Karpas-422 (cell line): ENCODE measurements around the gene UBFD1. TPM values are rescaled to one million over a fixed set of nuclear protein-coding genes. Genes with fewer than 3 reads are reported as not detected.
"Not testable (repeated sequence)": the region's sequence is repeated elsewhere in the genome, so short reads cannot be mapped to it uniquely, and the experiment has no call there.

Experiments
- DNase-seq: peaks from one replicate; pipeline ENCODE4 v3.0.0-alpha.2; 2015
- H2AFZ ChIP-seq: fragments of 200-600 bp; sonication (generic); 2 replicates; pipeline ENCODE4 v1.6.1; 2014; ENCODE audit warnings: antibody characterized with exemption, low read length, mixed read lengths
- H3K27ac ChIP-seq: fragments of 200-600 bp; sonication (generic); 2 replicates; pipeline ENCODE4 v1.5.1; 2014; ENCODE audit warnings: mild to moderate bottlenecking, low read length, moderate library complexity
- H3K27me3 ChIP-seq: fragments of 200-600 bp; sonication (generic); 2 replicates; pipeline ENCODE4 v1.6.1; 2014; ENCODE audit warnings: low read length, mixed read lengths
- H3K36me3 ChIP-seq: fragments of 200-600 bp; sonication (generic); 2 replicates; pipeline ENCODE4 v1.6.1; 2014; ENCODE audit warnings: low read length, mixed read lengths; ENCODE audit not compliant: insufficient read depth
- H3K4me1 ChIP-seq: fragments of 200-600 bp; sonication (generic); 2 replicates; pipeline ENCODE4 v1.6.1; 2014; ENCODE audit warnings: mild to moderate bottlenecking, low read length, mixed read lengths
- H3K4me2 ChIP-seq: fragments of 200-600 bp; sonication (generic); 2 replicates; pipeline ENCODE4 v1.6.1; 2014; ENCODE audit warnings: low read length, low read depth, mild to moderate bottlenecking; ENCODE audit not compliant: poor library complexity, severe bottlenecking
- H3K4me3 ChIP-seq: fragments of 200-600 bp; sonication (generic); 2 replicates; pipeline ENCODE4 v1.5.1; 2014; ENCODE audit warnings: mild to moderate bottlenecking, antibody characterized with exemption, low read length, mixed read lengths
- H3K79me2 ChIP-seq: fragments of 200-600 bp; sonication (generic); 2 replicates; pipeline ENCODE4 v1.6.1; 2014; ENCODE audit warnings: mild to moderate bottlenecking, low read length, mixed read lengths
- H3K9ac ChIP-seq: fragments of 200-600 bp; sonication (generic); 2 replicates; pipeline ENCODE4 v1.6.0; 2014; ENCODE audit warnings: low read length
- H3K9me2 ChIP-seq: fragments of 200-600 bp; sonication (generic), shearing (Covaris generic); replicated peaks from 2 replicates; pipeline ENCODE4 v1.6.0; 2014; ENCODE audit warnings: mild to moderate bottlenecking, low read length, moderate library complexity; ENCODE audit not compliant: insufficient read depth
- H3K9me3 ChIP-seq: fragments of 300-700, 200-600 bp; sonication (generic); 2 replicates; pipeline ENCODE4 v1.6.1; 2014; ENCODE audit warnings: low read length, mixed read lengths
- H4K20me1 ChIP-seq: fragments of 200-600 bp; sonication (generic); 2 replicates; pipeline ENCODE4 v1.6.1; 2014; ENCODE audit warnings: mild to moderate bottlenecking, antibody characterized with exemption, low read length, low read depth; ENCODE audit not compliant: insufficient read depth
- total RNA-seq: library from RNA; depleted of rRNA; stranded (reverse); fragments of >200 nt; shearing (Covaris generic); gene quantifications from 2 replicates; pipeline ENCODE4 v1.2.3, GENCODE V29; 2014; ENCODE audit warnings: low replicate concordance; rRNA removed

Gene UBFD1
- total RNA-seq: 43.1 and 69.5 TPM in 2 replicates

- H3K36me3 ChIP-seq: peaks cover 34% of the 10 kb centered on the region; the same call in 1 of the 2 replicates
- peak within 1 kb of the TSS; percentile 90 for H3K4me3 ChIP-seq
- no peaks in the 10 kb centered on the region; the same call in 1 of the 2 replicates for H4K20me1 ChIP-seq
- H3K79me2 ChIP-seq: peaks cover 85% of the 10 kb centered on the region
- peak within 1 kb of the TSS; percentile 80; the same call in 1 of the 2 replicates for H2AFZ ChIP-seq
- peak within 1 kb of the TSS; percentile 87 for H3K4me2 ChIP-seq
- peak; percentile 99 for DNase-seq
- H3K9ac ChIP-seq: peak within 1 kb of the TSS; percentile 98
- H3K9me3 ChIP-seq: no peaks in the 10 kb centered on the region
- peak within 1 kb of the TSS; percentile 94 for H3K27ac ChIP-seq
- H3K27me3 ChIP-seq: no peaks in the 10 kb centered on the region
- peaks cover 50% of the 10 kb centered on the region for H3K4me1 ChIP-seq
- no peaks in the 10 kb centered on the region for H3K9me2 ChIP-seq
These were observed at the start of gene UBFD1, which contains the start of gene EARS2 for GRCh38 chr16:23556881-23557778. UBFD1 (plus strand) TSS chr16:23557727; CDS start chr16:23557743, 16 bp downstream. EARS2 (minus strand) TSS chr16:23557350; CDS start chr16:23557343, 7 bp downstream.

- H3K9ac ChIP-seq: peak overlapping the region; percentile 92
- H3K36me3 ChIP-seq: peaks cover 15% of the 10 kb centered on the region
- H3K9me2 ChIP-seq: no peaks in the 10 kb centered on the region
- H4K20me1 ChIP-seq: peaks cover 48% of the 10 kb centered on the region
- peak; percentile 51 for DNase-seq
- peak overlapping the region; percentile 90 for H3K27ac ChIP-seq
- no peak overlapping the region for H2AFZ ChIP-seq
- H3K4me3 ChIP-seq: peak overlapping the region; percentile 99
- peak overlapping the region; percentile 88 for H3K4me2 ChIP-seq
- H3K79me2 ChIP-seq: peaks cover 67% of the 10 kb centered on the region
- no peaks in the 10 kb centered on the region for H3K9me3 ChIP-seq
- H3K4me1 ChIP-seq: peaks cover 78% of the 10 kb centered on the region
- H3K27me3 ChIP-seq: no peaks in the 10 kb centered on the region
These were observed 48.7 kb upstream of the UBFD1 start for GRCh38 chr16:23508589-23509440.

GRCh38 chr16:23509441-23509754 lies 48.1 kb upstream of the UBFD1 start:
- Histone ChIP-seq H3K9me2 (no peaks in the 10 kb centered on the region), H3K9me3 (no peaks in the 10 kb centered on the region), H3K4me2 (peak overlapping the region; percentile 88), H3K4me3 (peak overlapping the region; percentile 99), H2AFZ (no peak overlapping the region), H3K4me1 (peaks cover 72% of the 10 kb centered on the region), H3K9ac (peak overlapping the region; percentile 92), H3K79me2 (peaks cover 61% of the 10 kb centered on the region), H3K36me3 (peaks cover 11% of the 10 kb centered on the region), H4K20me1 (peaks cover 43% of the 10 kb centered on the region), H3K27me3 (no peaks in the 10 kb centered on the region), H3K27ac (peak overlapping the region; percentile 90)
- DNase-seq: no peak

GRCh38 chr16:23509782-23510163 lies 47.8 kb upstream of the UBFD1 start:
- H4K20me1 ChIP-seq: peaks cover 39% of the 10 kb centered on the region
- peak overlapping the region; percentile 92 for H3K9ac ChIP-seq
- peaks cover 10% of the 10 kb centered on the region for H3K36me3 ChIP-seq
- peak; percentile 73 for DNase-seq
- no peaks in the 10 kb centered on the region for H3K9me3 ChIP-seq
- H3K4me1 ChIP-seq: peaks cover 68% of the 10 kb centered on the region
- H3K79me2 ChIP-seq: peaks cover 57% of the 10 kb centered on the region
- no peak overlapping the region for H2AFZ ChIP-seq
- H3K9me2 ChIP-seq: no peaks in the 10 kb centered on the region
- peak overlapping the region; percentile 88 for H3K4me2 ChIP-seq
- peak overlapping the region; percentile 99 for H3K4me3 ChIP-seq
- no peaks in the 10 kb centered on the region for H3K27me3 ChIP-seq
- peak overlapping the region; percentile 90 for H3K27ac ChIP-seq

GRCh38 chr16:23510164-23510914 lies 47.2 kb upstream of the UBFD1 start, which contains the start of gene GGA2:
GGA2 (minus strand) TSS chr16:23510494; CDS start chr16:23510411, 83 bp downstream.
- Histone ChIP-seq H4K20me1 (peaks cover 33% of the 10 kb centered on the region), H3K9ac (peak within 1 kb of the TSS; percentile 92), H3K79me2 (peaks cover 52% of the 10 kb centered on the region), H3K4me1 (peaks cover 63% of the 10 kb centered on the region), H3K27me3 (no peaks in the 10 kb centered on the region), H3K9me2 (no peaks in the 10 kb centered on the region), H3K27ac (peak within 1 kb of the TSS; percentile 93), H3K36me3 (peaks cover 10% of the 10 kb centered on the region), H3K4me3 (peak within 1 kb of the TSS; percentile 99), H3K4me2 (peak within 1 kb of the TSS; percentile 88), H2AFZ (no peak within 1 kb of the TSS), H3K9me3 (no peaks in the 10 kb centered on the region)
- peak; percentile 93 for DNase-seq

DNA sequence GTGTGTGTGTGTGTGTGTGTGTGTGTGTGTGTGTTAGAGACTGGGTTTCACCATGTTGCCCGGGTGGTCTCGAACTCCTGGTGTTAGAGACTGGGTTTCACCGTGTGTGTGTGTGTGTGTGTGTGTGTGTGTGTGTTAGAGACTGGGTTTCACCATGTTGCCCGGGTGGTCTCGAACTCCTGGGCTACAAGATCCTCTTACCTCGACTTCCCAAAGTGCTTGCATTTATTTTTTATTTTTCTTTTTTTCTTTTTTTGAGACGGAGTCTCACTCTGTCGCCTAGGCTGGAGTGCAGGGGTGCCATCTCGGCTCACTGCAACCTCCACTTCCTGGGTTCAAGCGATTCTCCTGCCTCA lies 46.6 kb upstream of the UBFD1 start:
- Histone ChIP-seq H3K9ac (peak overlapping the region; percentile 92), H3K4me1 (peaks cover 57% of the 10 kb centered on the region), H3K36me3 (peaks cover 10% of the 10 kb centered on the region), H3K27ac (peak overlapping the region; percentile 93), H3K79me2 (peaks cover 46% of the 10 kb centered on the region), H3K4me3 (peak overlapping the region; percentile 99), H4K20me1 (peaks cover 29% of the 10 kb centered on the region), H3K4me2 (peak overlapping the region; percentile 88)
- not testable (repeated sequence) for DNase-seq, H3K27me3 ChIP-seq, H3K9me2 ChIP-seq, H2AFZ ChIP-seq, H3K9me3 ChIP-seq

GRCh38 chr16:23511731-23512130 lies 45.8 kb upstream of the UBFD1 start:
- Histone ChIP-seq H3K4me2 (peak overlapping the region; percentile 69), H3K27ac (peak overlapping the region; percentile 93), H3K9me2 (no peaks in the 10 kb centered on the region), H3K79me2 (peaks cover 38% of the 10 kb centered on the region), H3K4me3 (peak overlapping the region; percentile 27; the same call in 1 of the 2 replicates), H3K4me1 (peaks cover 55% of the 10 kb centered on the region), H2AFZ (no peak overlapping the region), H3K9me3 (no peaks in the 10 kb centered on the region), H4K20me1 (peaks cover 21% of the 10 kb centered on the region), H3K9ac (peak overlapping the region; percentile 48), H3K27me3 (no peaks in the 10 kb centered on the region), H3K36me3 (peaks cover 5% of the 10 kb centered on the region)
- DNase-seq: peak; percentile 70
